ENCODE results near the gene PSTPIP1.
A peak's percentile ranks its signal among the peaks of the same experiment; 100 is the strongest.

PSTPIP1 gene

DNA sequence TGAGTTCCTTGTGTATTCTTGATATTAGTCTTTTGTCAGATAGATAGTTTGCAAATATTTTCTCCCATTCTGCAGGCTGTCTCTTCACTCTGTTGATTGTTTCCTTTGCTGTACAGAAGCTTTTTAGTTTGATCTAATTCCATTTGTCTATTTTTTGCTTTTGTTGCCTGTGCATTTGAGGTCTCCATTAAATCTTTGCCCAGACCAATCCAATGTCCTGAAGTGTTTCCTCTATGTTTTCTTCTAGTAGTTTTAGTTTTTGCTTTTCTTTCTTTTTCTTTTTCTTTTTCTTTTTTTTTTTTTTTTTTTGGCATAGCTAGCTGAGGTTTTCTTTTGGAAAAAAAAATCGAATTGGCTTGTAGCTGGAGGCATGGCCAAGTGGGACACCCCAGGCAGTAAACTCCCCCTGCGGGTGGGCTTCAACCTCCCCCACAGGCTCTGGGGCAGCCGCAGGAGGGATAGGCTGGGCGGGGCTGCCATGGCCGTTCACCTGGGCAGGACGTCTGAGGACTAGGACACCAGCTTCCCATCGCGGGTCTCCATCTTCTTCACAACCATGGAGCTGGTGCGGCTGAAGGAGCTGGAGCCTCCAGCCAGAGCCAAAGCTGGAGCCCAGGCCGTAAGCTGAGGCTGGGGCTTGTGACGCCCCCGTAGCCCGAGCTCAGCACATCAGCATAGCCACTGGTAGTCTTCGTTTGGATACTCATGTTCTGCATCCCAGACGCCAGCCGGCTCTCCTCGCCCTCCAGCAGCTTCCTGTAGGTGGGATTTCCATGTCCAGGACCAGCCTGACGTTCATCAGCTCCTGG, 16.2 kb upstream of the PSTPIP1 start:
- DNase-seq = no peak

- no peak for DNase-seq
Observed at GRCh38 chr15:76979331-76979925, 15.5 kb upstream of the PSTPIP1 start.

- no peak for DNase-seq
Observed at GRCh38 chr15:76979996-76980520, 14.9 kb upstream of the PSTPIP1 start.

DNA sequence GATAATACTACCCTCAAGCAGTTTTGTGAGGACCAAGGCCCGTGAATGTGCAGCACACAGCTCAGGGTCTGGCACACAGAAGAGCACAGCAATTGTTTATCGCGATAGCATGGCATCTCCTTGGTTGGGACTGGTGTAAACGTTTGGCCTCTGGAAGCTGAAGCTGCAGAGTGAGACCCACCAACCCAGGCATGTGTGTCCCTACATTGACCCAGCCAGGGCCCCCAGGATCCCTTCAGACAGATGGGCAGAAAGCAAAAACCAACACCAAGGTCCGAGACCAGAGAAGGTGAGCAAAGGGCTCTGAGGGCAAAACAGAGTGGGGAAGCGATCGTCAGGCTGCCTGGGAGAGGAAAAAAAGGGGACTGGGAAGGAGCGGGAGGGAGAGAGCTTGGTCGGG, 12.6 kb upstream of the PSTPIP1 start:
- no peak for DNase-seq

DNA sequence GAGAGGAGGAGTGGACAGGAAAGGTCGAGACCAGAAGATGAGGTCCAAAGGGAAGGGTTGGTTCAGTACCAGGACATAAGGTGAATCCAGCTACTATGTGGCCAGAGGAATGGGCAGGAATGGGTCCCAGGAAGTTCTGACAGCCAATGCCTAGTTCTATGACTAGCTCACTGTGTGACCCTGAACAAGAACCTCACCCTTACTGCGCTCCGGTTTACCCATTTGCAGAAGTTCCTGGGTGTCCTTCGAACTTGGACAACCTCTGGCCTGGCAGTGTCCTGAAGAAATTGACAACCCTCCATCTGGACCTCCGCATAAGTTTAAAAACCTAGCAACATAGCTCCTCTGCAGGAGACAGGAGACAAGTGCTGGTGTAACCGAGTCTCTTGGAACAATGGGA, 12.2 kb upstream of the PSTPIP1 start:
- DNase-seq = no peak

- no peak for DNase-seq
Observed at GRCh38 chr15:76983590-76984375, 11.1 kb upstream of the PSTPIP1 start.

GRCh38 chr15:76986743-76987142, 8.2 kb upstream of the PSTPIP1 start:
- no peak for DNase-seq

DNA sequence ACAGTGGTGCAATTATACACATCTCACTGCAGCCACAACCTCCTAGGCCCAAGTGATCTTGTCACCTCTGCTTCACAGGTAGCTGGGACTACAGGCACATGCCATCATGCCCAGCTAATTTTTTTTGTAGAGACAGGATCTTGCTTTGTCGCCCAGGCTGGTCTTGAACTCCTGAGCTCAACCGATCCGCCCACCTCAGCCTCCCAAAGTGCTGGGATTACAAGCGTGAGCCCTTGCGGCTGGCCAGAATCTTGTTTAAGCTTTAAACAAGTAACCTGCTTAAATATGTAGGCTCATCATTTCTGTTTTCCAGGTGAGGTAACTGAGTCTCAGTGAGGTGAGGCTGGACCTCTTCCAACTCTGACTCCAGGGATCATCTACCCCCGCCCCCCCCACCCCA, 7.7 kb upstream of the PSTPIP1 start:
- no peak for DNase-seq

- no peak for DNase-seq
Observed at GRCh38 chr15:76987896-76988860, 6.7 kb upstream of the PSTPIP1 start.

GRCh38 chr15:76988867-76989780, 5.8 kb upstream of the PSTPIP1 start:
- no peak for DNase-seq

DNA sequence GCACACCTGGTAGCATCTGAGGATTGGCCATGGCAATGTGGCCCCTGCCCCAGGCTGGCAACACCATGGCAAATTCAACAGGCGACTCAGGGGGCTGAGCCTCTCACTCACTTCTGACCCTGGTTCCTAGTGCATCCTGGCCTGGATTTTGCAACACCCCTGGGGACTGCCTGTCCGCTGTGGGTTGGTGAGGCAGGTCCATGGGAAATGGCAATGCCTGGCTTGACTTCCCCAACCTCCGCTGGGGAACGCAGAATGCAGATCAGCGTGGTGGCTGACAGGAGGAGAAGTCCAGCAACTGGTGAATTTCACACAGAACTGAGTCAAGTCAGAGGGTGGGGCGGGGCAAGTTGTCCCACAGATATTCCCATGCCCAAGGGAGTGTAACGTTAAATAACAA, 3.9 kb upstream of the PSTPIP1 start:
- DNase-seq = no peak

GRCh38 chr15:76991741-76992645, 2.9 kb upstream of the PSTPIP1 start:
- DNase-seq = no peak

GRCh38 chr15:76993114-76993725, 1.7 kb upstream of the PSTPIP1 start:
- no peak for DNase-seq

DNA sequence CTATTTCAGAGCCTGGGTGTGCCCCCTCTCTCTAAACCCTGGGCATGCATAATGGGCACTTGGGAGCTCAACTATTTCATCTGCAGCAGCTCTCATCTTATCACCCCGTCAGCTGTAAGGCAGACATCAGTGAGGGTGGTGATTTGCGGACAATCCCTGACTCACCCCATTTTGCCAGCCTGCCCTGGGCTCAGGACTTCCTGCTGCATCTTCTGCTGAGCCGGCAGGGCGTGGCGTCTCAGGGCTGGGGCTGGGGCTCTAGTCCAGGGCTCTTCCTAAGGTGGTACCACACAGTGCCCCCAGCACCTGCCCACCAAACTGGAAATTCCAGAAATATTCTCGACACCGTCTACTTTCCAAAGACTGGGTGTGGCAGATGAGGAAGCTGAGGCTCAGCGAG, 925 bp upstream of the PSTPIP1 start:
- DNase-seq = peak; percentile 49

DNA sequence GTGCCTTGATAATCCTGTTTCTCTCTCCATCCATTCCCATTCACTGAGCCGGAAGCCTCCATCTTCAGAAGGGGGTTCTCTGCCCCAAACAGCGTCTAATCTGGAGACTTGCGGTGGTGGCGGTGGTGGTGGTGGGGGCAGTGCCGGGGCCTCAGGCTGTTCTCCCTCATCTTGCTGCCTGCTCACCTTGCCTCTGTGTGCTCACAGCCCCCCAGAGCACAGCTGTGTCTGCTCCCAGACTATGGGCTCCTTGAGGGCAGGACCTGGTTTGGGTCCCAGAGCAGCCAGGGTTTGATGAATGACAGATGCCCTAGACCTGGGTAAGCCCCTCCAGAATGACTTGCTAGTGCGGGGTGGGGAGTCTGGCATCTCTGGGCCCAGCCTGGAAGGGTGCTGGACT, 430 bp upstream of the PSTPIP1 start:
- DNase-seq = no peak

DNA sequence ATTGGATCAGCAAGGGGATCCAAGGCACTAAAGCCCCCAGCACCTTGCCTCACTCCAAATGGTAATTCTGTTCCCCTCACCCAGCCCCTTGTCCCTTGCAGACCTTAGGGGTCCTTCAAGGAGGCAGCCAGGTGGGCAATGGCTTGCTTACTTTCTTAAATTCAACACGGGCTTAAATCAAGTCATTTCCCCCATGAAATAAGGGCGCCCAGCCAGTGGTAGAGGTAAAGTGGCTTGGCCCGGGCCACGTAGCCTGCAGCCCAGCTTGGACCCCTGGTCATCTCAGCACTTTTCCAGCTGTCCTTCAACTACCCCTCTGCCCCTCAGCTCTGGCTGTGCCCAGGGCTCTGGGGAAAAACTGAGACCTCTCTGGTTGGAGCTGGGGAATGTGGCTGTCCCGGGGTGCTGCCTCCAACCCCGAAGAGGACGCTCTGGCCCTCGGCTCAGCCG, 1.2 kb downstream of the PSTPIP1 start:
- DNase-seq = no peak

- DNase-seq = peak; percentile 35
Observed at GRCh38 chr15:76996526-76997401, 1.8 kb downstream of the PSTPIP1 start.

GRCh38 chr15:76998663-76999285, 3.8 kb downstream of the PSTPIP1 start:
- DNase-seq = no peak

Data from effector CD4-positive, alpha-beta T cell (primary cell).